Calu3 (cell line): ENCODE results near the gene TADA2B. TPM values are rescaled to one million over a fixed set of nuclear protein-coding genes. Genes with fewer than 3 reads are reported as not detected.

Experiments used
- BruUV-seq: library from RNA; stranded (reverse); fragments of 400-500 nt; replicated peaks from 2 replicates; lab custom pipeline; 2021; lab: Mats Ljungman, UMichigan
- CTCF ChIA-PET: fragments of 300-600 bp; sonication (Branson Sonifier 250); formaldehyde crosslinking; loops from one replicate; lab custom pipeline; 2022; ENCODE audit warnings: antibody characterized with exemption; lab: Charles Lee
- DNase-seq: peaks from one replicate; pipeline ENCODE4 v3.0.0; 2022
- H3K27ac Mint-ChIP-seq: one replicate; pipeline ENCODE4 v1.8.0; 2022; ENCODE audit warnings: mixed read lengths; ENCODE audit not compliant: unreplicated experiment
- H3K27me3 Mint-ChIP-seq: one replicate; pipeline ENCODE4 v1.8.0; 2022; ENCODE audit warnings: mixed read lengths; ENCODE audit not compliant: unreplicated experiment
- H3K36me3 Mint-ChIP-seq: one replicate; pipeline ENCODE4 v1.8.0; 2022; ENCODE audit warnings: mild to moderate bottlenecking, moderate library complexity, mixed read lengths; ENCODE audit not compliant: insufficient read depth, unreplicated experiment
- H3K4me1 Mint-ChIP-seq: one replicate; pipeline ENCODE4 v1.8.0; 2022; ENCODE audit warnings: mild to moderate bottlenecking, low read depth, mixed read lengths; ENCODE audit not compliant: unreplicated experiment
- H3K4me3 Mint-ChIP-seq: one replicate; pipeline ENCODE4 v1.8.0; 2022; ENCODE audit warnings: mild to moderate bottlenecking, low read depth, moderate library complexity, mixed read lengths; ENCODE audit not compliant: unreplicated experiment
- H3K9me3 Mint-ChIP-seq: one replicate; pipeline ENCODE4 v1.8.0; 2022; ENCODE audit warnings: low read depth, mixed read lengths; ENCODE audit not compliant: unreplicated experiment
- intact Hi-C: fragments of 100-400 bp; cut with micrococcal nuclease; formaldehyde crosslinking; loops from one replicate; pipeline ENCODE4 v1.10.0; 2022; ENCODE audit not compliant: unreplicated experiment
- total RNA-seq: library from RNA; stranded (reverse); gene quantifications from 2 replicates; pipeline ENCODE4 v1.2.3, GENCODE V29; 2022
- TF ChIP-seq, protein P1 (sequence below): fragments of 200-600 bp; IDR thresholded peaks from one replicate; pipeline ENCODE4 v1.8.0; 2022; ENCODE audit warnings: antibody characterized with exemption; ENCODE audit not compliant: unreplicated experiment

Gene TADA2B
- total RNA-seq, 1 experiment from 2014 or later, result 15.1 TPM

DNA sequence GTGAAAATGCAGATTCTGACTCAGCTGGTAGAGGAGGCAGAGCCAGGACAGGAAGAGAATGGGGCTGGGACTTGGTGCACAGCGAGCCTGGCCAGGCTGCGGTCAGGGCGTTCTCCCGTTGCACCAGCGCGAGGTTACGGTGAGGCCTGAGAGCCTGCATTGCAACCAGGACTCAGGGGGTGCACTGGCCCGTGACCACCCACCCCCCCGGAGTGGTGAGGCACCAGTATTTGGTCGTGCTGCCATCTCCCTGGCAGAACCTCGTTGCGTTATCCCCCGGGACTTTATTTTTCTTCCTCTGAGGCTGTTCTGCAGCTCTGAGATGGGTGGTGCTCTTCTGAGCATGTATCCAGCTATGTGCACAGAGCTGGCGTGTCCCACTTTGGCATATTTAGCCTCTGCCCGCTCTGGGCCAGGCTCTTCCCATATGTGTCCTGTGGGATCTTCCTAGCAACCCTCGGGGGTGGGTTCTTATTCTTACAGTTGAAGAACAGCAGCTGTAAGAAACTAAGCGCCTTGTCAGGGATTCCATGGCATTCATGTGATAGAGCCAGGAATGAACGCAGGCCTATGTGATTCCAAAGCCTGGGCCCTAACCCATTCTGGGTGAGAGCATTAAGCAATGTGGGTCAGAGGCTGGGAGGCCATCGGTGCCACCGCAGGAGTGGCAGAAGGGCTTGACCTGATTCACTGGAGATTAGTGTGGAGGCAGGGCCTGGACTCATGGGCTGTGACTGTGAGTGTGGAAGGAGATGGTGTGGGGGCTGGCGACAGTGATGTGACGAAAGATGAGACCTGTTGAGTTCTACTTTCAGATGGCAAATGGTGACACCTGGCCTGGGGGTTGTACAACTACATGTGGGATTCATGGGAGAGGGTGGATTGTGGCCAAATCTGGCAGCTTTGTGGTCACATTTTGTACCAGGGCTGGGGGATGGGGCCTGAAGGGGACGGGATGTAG is 3.1 kb downstream of the TADA2B start:
- Mint-ChIP-seq H3K27me3 (no peaks in the 10 kb centered on the region), H3K4me1 (peaks cover 30% of the 10 kb centered on the region), H3K9me3 (no peaks in the 10 kb centered on the region), H3K36me3 (peaks cover 23% of the 10 kb centered on the region), H3K27ac (no peak overlapping the region), H3K4me3 (no peak overlapping the region)
- BruUV-seq, result no TSS peak
- intact Hi-C loops, result no loop called here
- CTCF ChIA-PET, result interaction anchor here (0.6 kb wide), 1 partner anchor 1327 kb away, joined by 3 read pairs; no protein-coding TSS in a partner anchor
- TF ChIP-seq, protein P1, sequence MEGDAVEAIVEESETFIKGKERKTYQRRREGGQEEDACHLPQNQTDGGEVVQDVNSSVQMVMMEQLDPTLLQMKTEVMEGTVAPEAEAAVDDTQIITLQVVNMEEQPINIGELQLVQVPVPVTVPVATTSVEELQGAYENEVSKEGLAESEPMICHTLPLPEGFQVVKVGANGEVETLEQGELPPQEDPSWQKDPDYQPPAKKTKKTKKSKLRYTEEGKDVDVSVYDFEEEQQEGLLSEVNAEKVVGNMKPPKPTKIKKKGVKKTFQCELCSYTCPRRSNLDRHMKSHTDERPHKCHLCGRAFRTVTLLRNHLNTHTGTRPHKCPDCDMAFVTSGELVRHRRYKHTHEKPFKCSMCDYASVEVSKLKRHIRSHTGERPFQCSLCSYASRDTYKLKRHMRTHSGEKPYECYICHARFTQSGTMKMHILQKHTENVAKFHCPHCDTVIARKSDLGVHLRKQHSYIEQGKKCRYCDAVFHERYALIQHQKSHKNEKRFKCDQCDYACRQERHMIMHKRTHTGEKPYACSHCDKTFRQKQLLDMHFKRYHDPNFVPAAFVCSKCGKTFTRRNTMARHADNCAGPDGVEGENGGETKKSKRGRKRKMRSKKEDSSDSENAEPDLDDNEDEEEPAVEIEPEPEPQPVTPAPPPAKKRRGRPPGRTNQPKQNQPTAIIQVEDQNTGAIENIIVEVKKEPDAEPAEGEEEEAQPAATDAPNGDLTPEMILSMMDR, result no peak
- DNase-seq, result no peak

DNA sequence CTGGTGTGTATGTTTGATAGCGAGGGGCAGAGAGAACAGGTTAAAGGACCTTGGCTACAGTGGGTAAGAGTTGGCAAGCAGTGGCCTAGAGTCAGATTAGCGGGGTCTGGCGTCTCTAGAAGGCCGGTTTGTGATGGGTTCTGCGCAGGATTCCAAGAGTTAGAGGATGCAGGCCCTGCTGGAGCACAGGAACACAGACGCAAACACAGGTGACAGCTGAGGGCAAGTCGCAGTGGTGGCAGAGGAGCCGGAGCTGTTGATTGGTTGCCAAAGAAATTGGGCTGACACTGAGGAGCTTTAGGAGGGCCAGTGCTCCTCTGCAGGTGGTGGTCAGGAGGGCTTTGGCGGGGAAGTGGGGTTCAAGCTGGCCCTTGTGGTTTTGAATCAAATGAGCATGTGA is 3.8 kb downstream of the TADA2B start:
- Mint-ChIP-seq H3K9me3 (no peaks in the 10 kb centered on the region), H3K36me3 (peaks cover 21% of the 10 kb centered on the region), H3K4me3 (no peak overlapping the region), H3K27me3 (no peaks in the 10 kb centered on the region), H3K4me1 (peaks cover 24% of the 10 kb centered on the region), H3K27ac (no peak overlapping the region)
- CTCF ChIA-PET, result interaction anchor here (0.6 kb wide), 1 partner anchor 1326 kb away, joined by 3 read pairs; no protein-coding TSS in a partner anchor
- intact Hi-C loops, result no loop called here
- TF ChIP-seq, protein P1, result no peak
- no TSS peak for BruUV-seq
- DNase-seq, result no peak

DNA sequence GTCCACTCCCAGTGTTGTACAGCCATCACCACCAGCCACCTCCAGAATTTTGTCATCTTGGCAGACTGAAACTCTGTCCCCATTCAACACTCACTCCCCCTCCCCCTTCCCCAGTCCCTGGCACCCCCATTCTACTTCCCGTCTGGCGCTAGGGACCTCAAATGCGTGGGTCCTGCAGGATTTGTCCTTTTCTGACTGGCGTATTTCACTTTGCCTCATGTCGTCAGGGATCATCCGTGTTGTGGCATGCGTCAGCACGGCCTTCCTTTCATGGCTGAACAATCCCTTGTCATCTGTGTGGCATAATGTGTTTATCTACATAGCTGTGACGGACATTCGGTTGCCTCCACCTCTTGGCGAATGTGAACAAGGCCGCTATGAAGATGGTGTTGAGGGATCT is 5.5 kb downstream of the TADA2B start:
- H3K27ac Mint-ChIP-seq, result no peak overlapping the region
- intact Hi-C loops, result no loop called here
- DNase-seq, result no peak
- H3K4me1 Mint-ChIP-seq, result peaks cover 20% of the 10 kb centered on the region
- H3K27me3 Mint-ChIP-seq, result no peaks in the 10 kb centered on the region
- CTCF ChIA-PET, result no interaction called here
- TF ChIP-seq, protein P1, result no peak
- H3K36me3 Mint-ChIP-seq, result peaks cover 7% of the 10 kb centered on the region
- no TSS peak for BruUV-seq
- H3K9me3 Mint-ChIP-seq, result no peaks in the 10 kb centered on the region
- no peak overlapping the region for H3K4me3 Mint-ChIP-seq

DNA sequence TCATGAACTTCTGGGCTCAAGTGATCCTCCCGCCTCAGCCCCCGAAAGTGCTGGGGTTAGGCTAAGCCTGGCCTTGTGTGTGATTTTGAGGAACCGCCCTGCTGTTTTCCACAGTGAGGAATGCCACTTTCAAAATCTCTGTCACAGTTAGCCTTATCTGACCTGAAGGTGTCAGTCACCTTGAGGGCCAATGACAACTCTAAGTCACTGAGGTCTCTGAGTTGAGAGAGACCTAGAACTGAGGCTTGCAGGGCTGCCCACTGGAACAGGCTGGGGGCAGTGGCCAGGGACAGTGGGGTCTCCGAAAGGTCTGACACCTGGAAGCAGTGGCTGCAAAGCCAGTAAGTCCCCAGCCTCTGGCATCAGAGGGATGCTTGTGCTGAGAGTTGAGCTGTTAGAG is 6.1 kb downstream of the TADA2B start:
- H3K4me3 Mint-ChIP-seq, result no peak overlapping the region
- intact Hi-C loops, result no loop called here
- BruUV-seq, result no TSS peak
- no peak overlapping the region for H3K27ac Mint-ChIP-seq
- CTCF ChIA-PET, result interaction anchor here (0.6 kb wide), 1 partner anchor 22 kb away, joined by 3 read pairs; no protein-coding TSS in a partner anchor
- no peaks in the 10 kb centered on the region for H3K9me3 Mint-ChIP-seq
- DNase-seq, result no peak
- TF ChIP-seq, protein P1, result no peak
- H3K27me3 Mint-ChIP-seq, result no peaks in the 10 kb centered on the region
- H3K4me1 Mint-ChIP-seq, result peaks cover 20% of the 10 kb centered on the region
- H3K36me3 Mint-ChIP-seq, result peaks cover 5% of the 10 kb centered on the region
